OCI-LY7 (cell line): ENCODE results near the gene CFAP157. TPM values are rescaled to one million over a fixed set of nuclear protein-coding genes. Genes with fewer than 3 reads are reported as not detected.

Experiments
- Bru-seq: library from RNA; stranded (reverse); fragments of 400-500 nt; gene quantifications from one replicate; lab custom pipeline; 2021; lab: Mats Ljungman, UMichigan
- BruChase-seq, 2 experiments: library from RNA; stranded (reverse); fragments of 400-500 nt; gene quantifications; one replicate each; lab custom pipeline; 2021; lab: Mats Ljungman, UMichigan
- BruUV-seq: library from RNA; stranded (reverse); fragments of 400-500 nt; replicated peaks from 2 replicates; lab custom pipeline; 2021; lab: Mats Ljungman, UMichigan
- CTCF ChIA-PET: fragments of 300-600 bp; sonication (Branson Sonifier 250); formaldehyde crosslinking; loops from one replicate; lab custom pipeline; 2022; ENCODE audit warnings: antibody characterized with exemption; ENCODE audit not compliant: unreplicated experiment; lab: Charles Lee
- POLR2A ChIA-PET: fragments of 300-600 bp; sonication (Branson Sonifier 250); formaldehyde crosslinking; loops from one replicate; lab custom pipeline; 2022; ENCODE audit warnings: antibody characterized with exemption; lab: Charles Lee
- DNase-seq: peaks from one replicate; pipeline ENCODE4 v3.0.0-alpha.2; 2015; ENCODE audit warnings: low spot score
- H2AFZ ChIP-seq: fragments of 200-600 bp; sonication (generic), shearing (Covaris generic); 2 replicates; pipeline ENCODE4 v1.6.1; 2014; ENCODE audit warnings: mild to moderate bottlenecking, antibody characterized with exemption, low read length, moderate library complexity
- H3K27ac ChIP-seq: fragments of 200-600 bp; sonication (generic); 2 replicates; pipeline ENCODE4 v1.5.1; 2014; ENCODE audit warnings: mixed run types, low read depth, mild to moderate bottlenecking, moderate library complexity, low read length, inconsistent platforms; ENCODE audit not compliant: poor library complexity, severe bottlenecking
- H3K36me3 ChIP-seq: fragments of 200-600 bp; sonication (generic); 2 replicates; pipeline ENCODE4 v1.6.1; 2014; ENCODE audit warnings: mild to moderate bottlenecking, antibody characterized with exemption, low read length, moderate library complexity, mixed read lengths; ENCODE audit not compliant: insufficient read depth
- H3K4me1 ChIP-seq: fragments of 200-600 bp; sonication (generic); 2 replicates; pipeline ENCODE4 v1.5.1; 2014; ENCODE audit warnings: mild to moderate bottlenecking, low read length; ENCODE audit not compliant: insufficient read depth, poor library complexity, severe bottlenecking
- H3K4me2 ChIP-seq: fragments of 200-600 bp; sonication (generic); 2 replicates; pipeline ENCODE4 v1.6.1; 2014; ENCODE audit warnings: mild to moderate bottlenecking, low read length
- H3K4me3 ChIP-seq: fragments of 200-600 bp; sonication (generic); 2 replicates; pipeline ENCODE4 v1.5.1; 2014; ENCODE audit warnings: mild to moderate bottlenecking, low read depth, low read length; ENCODE audit not compliant: poor library complexity, severe bottlenecking
- H3K79me2 ChIP-seq: fragments of 200-600 bp; sonication (generic); 2 replicates; pipeline ENCODE4 v1.6.1; 2016; ENCODE audit warnings: low read depth, mild to moderate bottlenecking, low read length, moderate library complexity, mixed read lengths; ENCODE audit not compliant: insufficient read depth
- H3K9me2 ChIP-seq: fragments of 200-600 bp; sonication (generic); 2 replicates; pipeline ENCODE4 v1.6.1; 2016; ENCODE audit warnings: mild to moderate bottlenecking, low read length, mixed read lengths; ENCODE audit not compliant: insufficient read depth
- H3K9me3 ChIP-seq: fragments of 200-600 bp; sonication (generic); 2 replicates; pipeline ENCODE4 v1.6.1; 2014; ENCODE audit warnings: mild to moderate bottlenecking, mixed run types, low read length, mixed read lengths
- H4K20me1 ChIP-seq: fragments of 200-600 bp; sonication (generic); 2 replicates; pipeline ENCODE4 v1.6.1; 2014; ENCODE audit warnings: mild to moderate bottlenecking, antibody characterized with exemption, low read length, moderate library complexity, mixed read lengths; ENCODE audit not compliant: insufficient read depth
- CTCF ChIP-seq: fragments of 200-600 bp; sonication (generic); conservative IDR thresholded peaks from 2 replicates; pipeline ENCODE4 v1.5.1; 2014; ENCODE audit warnings: mild to moderate bottlenecking, antibody characterized with exemption, low read length, moderate library complexity, mixed read lengths
- EZH2phosphoT487 ChIP-seq: fragments of 200-600 bp; sonication (generic); IDR thresholded peaks from 2 replicates; pipeline ENCODE4 v1.6.1; 2018; ENCODE audit warnings: low read depth, borderline replicate concordance, mild to moderate bottlenecking, mixed run types, antibody characterized with exemption, low read length, moderate library complexity, mixed read lengths
- intact Hi-C: fragments of 100-400 bp; cut with micrococcal nuclease; formaldehyde crosslinking; loops from one replicate; pipeline ENCODE4 v1.10.0; 2022; ENCODE audit not compliant: unreplicated experiment
- long read RNA-seq: library from polyadenylated mRNA; stranded (forward); transcript quantifications from one replicate; pipeline ENCODE4 v2.0.0, GENCODE V29; 2022
- total RNA-seq, 2 experiments: library from RNA; depleted of rRNA in 1 of 2; stranded (reverse); fragments of >200 nt in 1 of 2; shearing (Covaris generic) in 1 of 2; gene quantifications; 2 replicates each; pipeline ENCODE4 v1.2.3, GENCODE V29; 2014 to 2022

Gene CFAP157
- 0.22 TPM in 1 of 2 replicates, not detected in the other for total RNA-seq (2014; rRNA removed; shearing (Covaris generic))
- total RNA-seq (2022), result 0.13 TPM in 1 of 2 replicates, not detected in the other
- not detected for Bru-seq, nascent RNA
- not detected for BruChase-seq, experiment 1, labeled RNA remaining after a 6-hour chase
- BruChase-seq, experiment 2, labeled RNA remaining after a 2-hour chase, result not detected
- long read RNA-seq, partial matches to known transcripts, result 0 of 4 reads
- long read RNA-seq, other reads (novel, unspliced or antisense), result 4 of 4 reads

- Histone ChIP-seq H4K20me1 (no peaks in the 10 kb centered on the region), H3K9me2 (no peaks in the 10 kb centered on the region), H3K27ac (no peak within 1 kb of the TSS), H3K79me2 (no peaks in the 10 kb centered on the region), H3K4me3 (no peak within 1 kb of the TSS), H2AFZ (no peak within 1 kb of the TSS), H3K9me3 (no peaks in the 10 kb centered on the region), H3K4me1 (peaks cover 18% of the 10 kb centered on the region), H3K4me2 (no peak within 1 kb of the TSS), H3K36me3 (no peaks in the 10 kb centered on the region)
- ChIA-PET POLR2A (no interaction called here), CTCF (interaction anchor here (0.6 kb wide), 1 partner anchor 77 kb away, joined by 9 read pairs; no protein-coding TSS in a partner anchor)
- TF ChIP-seq CTCF (no peak), EZH2phosphoT487 (no peak)
- intact Hi-C loops, result no loop called here
- BruUV-seq, result no TSS peak
- DNase-seq, result peak; percentile 15
Measured at GRCh38 chr9:127706836-127707241, at the start of gene CFAP157. Gene CFAP157 (plus strand): TSS chr9:127706988. CDS start chr9:127707032, 44 bp downstream.

- Histone ChIP-seq H3K79me2 (no peaks in the 10 kb centered on the region), H3K27ac (no peak overlapping the region), H3K4me2 (no peak overlapping the region), H2AFZ (no peak overlapping the region), H3K4me1 (no peaks in the 10 kb centered on the region), H4K20me1 (no peaks in the 10 kb centered on the region), H3K36me3 (no peaks in the 10 kb centered on the region), H3K4me3 (no peak overlapping the region), H3K9me2 (no peaks in the 10 kb centered on the region), H3K9me3 (no peaks in the 10 kb centered on the region)
- intact Hi-C loops, result no loop called here
- DNase-seq, result no peak
- ChIA-PET CTCF (no interaction called here), POLR2A (interaction anchor here (0.6 kb wide), 1 partner anchor 56 kb away, joined by 3 read pairs; no protein-coding TSS in a partner anchor)
- TF ChIP-seq CTCF (no peak), EZH2phosphoT487 (no peak)
- BruUV-seq, result no TSS peak
Measured at GRCh38 chr9:127658428-127658827, 48.4 kb upstream of the CFAP157 start.
